Suprapubic skin (tissue), 3 donors: ENCODE measurements around the gene SIRT6.

Experiments
- EP300 ChIP-seq: sonication (generic); formaldehyde crosslinking; IDR thresholded peaks from one replicate; pipeline ENCODE4 v1.6.1; 2017; ENCODE audit warnings: antibody characterized with exemption
- TF ChIP-seq, protein P1 (sequence below), 2 donors: fragments of 200-600 bp in 1 of 2; fragments of 450-650 bp in 1 of 2; sonication (generic) in 1 of 2; IDR thresholded peaks; one replicate each; pipeline ENCODE4 v1.5.1; 2016 to 2019; ENCODE audit warnings: antibody characterized with exemption in 2 of 2, mild to moderate bottlenecking in 1 of 2, moderate library complexity in 1 of 2

DNA sequence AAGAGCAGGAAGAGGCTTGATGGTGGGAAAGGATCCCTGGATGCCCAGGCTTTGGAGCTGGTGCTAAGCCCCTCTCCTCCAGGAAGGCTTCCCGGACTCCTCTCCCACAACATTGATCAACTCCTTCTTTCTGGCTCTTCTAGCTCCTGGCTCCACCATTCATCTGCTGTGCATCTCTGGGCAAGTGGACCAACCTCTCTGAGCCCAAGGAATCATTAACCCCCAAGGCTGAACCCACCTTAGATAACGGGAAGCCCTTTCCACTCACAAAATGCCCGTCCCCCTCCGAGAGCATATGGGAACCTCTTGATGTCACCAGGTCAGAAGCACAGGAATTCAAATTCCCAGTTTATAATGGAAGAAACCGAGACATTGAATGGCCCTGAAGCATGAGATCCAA lies 5.2 kb downstream of the SIRT6 start:
- TF ChIP-seq, protein P1, sequence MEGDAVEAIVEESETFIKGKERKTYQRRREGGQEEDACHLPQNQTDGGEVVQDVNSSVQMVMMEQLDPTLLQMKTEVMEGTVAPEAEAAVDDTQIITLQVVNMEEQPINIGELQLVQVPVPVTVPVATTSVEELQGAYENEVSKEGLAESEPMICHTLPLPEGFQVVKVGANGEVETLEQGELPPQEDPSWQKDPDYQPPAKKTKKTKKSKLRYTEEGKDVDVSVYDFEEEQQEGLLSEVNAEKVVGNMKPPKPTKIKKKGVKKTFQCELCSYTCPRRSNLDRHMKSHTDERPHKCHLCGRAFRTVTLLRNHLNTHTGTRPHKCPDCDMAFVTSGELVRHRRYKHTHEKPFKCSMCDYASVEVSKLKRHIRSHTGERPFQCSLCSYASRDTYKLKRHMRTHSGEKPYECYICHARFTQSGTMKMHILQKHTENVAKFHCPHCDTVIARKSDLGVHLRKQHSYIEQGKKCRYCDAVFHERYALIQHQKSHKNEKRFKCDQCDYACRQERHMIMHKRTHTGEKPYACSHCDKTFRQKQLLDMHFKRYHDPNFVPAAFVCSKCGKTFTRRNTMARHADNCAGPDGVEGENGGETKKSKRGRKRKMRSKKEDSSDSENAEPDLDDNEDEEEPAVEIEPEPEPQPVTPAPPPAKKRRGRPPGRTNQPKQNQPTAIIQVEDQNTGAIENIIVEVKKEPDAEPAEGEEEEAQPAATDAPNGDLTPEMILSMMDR (IDR thresholded peaks at IDR 0.05), result no peak
- TF ChIP-seq EP300, result no peak
